NB4 (cell line): ENCODE data around the gene AK8.

Experiments used
- MYC ChIP-seq: IDR thresholded peaks from 2 replicates; pipeline ENCODE4 v1.6.1; 2011; ENCODE audit warnings: low read depth, low read length
- POLR2A ChIP-seq: IDR thresholded peaks from 2 replicates; pipeline ENCODE4 v1.6.1; 2011; ENCODE audit warnings: mild to moderate bottlenecking; ENCODE audit not compliant: insufficient read length; ENCODE audit errors: extremely low read depth
- TF ChIP-seq, protein P1 (sequence below): IDR thresholded peaks from one replicate; pipeline ENCODE4 v1.5.1; 2012; ENCODE audit warnings: low read depth, low read length
- TF ChIP-seq, protein P2 (sequence below): IDR thresholded peaks from 2 replicates; pipeline ENCODE4 v1.6.1; 2011; ENCODE audit warnings: low read depth, low read length

DNA sequence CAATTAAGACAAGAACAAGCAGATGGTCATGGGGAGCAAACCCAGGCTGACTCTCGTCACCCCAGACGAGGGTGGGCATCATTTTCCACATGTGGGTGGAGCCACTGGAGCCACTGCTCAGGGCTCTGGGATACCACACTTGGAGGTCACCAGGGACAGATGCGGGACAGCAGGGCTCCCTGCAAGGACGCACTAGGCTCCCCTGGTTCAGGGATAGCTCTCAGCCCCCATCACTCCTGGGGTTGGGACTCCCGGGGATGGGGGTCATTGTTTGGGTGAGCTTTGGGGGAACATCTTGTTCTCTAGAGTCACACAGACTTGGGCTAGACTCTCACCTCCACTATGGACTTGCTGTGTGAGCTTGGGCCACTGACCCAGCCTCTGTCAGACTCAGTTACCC, 150.0 kb downstream of the AK8 start:
- TF ChIP-seq, protein P1, sequence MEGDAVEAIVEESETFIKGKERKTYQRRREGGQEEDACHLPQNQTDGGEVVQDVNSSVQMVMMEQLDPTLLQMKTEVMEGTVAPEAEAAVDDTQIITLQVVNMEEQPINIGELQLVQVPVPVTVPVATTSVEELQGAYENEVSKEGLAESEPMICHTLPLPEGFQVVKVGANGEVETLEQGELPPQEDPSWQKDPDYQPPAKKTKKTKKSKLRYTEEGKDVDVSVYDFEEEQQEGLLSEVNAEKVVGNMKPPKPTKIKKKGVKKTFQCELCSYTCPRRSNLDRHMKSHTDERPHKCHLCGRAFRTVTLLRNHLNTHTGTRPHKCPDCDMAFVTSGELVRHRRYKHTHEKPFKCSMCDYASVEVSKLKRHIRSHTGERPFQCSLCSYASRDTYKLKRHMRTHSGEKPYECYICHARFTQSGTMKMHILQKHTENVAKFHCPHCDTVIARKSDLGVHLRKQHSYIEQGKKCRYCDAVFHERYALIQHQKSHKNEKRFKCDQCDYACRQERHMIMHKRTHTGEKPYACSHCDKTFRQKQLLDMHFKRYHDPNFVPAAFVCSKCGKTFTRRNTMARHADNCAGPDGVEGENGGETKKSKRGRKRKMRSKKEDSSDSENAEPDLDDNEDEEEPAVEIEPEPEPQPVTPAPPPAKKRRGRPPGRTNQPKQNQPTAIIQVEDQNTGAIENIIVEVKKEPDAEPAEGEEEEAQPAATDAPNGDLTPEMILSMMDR, result no peak
- no peak for TF ChIP-seq MYC
- TF ChIP-seq, protein P2, sequence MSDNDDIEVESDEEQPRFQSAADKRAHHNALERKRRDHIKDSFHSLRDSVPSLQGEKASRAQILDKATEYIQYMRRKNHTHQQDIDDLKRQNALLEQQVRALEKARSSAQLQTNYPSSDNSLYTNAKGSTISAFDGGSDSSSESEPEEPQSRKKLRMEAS, result no peak
- TF ChIP-seq POLR2A, result no peak
